ENCODE results near the gene RMND5A. TPM values are rescaled to one million over a fixed set of nuclear protein-coding genes. Genes with fewer than 3 reads are reported as not detected.

Gene RMND5A
- total RNA-seq, 1 experiment from 2014 or later = 34.1 TPM

DNA sequence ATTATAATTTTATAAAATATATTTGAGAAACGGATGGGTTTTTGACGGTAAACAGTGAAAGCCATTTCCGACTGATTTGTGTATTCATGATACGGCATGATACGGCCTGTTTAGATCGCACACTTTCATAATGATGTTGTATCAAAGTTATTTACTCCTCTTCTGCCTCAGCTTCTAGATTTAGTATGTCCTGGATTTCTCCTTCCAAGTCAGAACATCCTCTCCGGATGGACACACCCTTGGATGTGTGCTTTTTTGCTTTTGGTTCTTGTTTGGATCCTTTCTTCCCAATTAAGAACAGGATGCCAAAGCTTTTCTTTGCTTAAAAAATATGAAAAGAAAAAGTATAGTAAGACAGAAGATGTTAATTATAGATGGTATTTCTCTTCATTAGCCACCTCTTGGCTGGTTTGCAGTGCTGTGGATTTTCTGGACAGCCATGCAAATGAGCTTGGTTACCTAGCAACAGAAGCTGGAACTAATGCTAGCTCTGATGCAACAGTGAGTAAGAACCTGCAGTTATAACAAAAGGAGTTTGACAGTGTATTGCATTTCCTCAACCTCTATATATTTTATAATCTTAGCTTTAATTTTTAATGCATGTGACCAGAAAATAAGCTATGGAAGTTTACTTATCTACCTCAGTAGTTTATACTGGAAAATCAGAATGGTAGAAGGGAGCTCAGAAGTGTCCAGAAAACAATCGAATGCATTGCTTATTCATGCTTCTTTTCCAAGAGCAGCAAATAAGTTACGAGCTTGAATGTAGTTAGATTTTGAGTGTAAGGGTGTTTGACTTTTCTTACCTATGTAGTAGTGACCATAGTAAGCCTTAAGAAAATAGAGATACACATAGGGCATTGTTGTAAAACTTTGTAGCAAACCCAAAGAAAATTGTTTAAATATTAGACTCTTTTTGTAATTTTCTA lies 27.9 kb downstream of the RMND5A start:
- Histone ChIP-seq H3K4me3 (ENCODE audit: low read length) (no peak overlapping the region), H3K9me2 (replicated peaks; ENCODE audit: low read length) (no peaks in the 10 kb centered on the region), H2AFZ (ENCODE audit: low read length) (no peak overlapping the region), H3K9ac (ENCODE audit: low read length) (no peak overlapping the region), H4K20me1 (ENCODE audit: low read length) (no peaks in the 10 kb centered on the region), H3K9me3 (ENCODE audit: low read length) (no peaks in the 10 kb centered on the region), H3K36me3 (ENCODE audit: low read depth, low read length) (peaks cover 34% of the 10 kb centered on the region), H3K27me3 (ENCODE audit: low read length) (no peaks in the 10 kb centered on the region), H3K4me1 (ENCODE audit: insufficient read depth, low read length) (no peaks in the 10 kb centered on the region; the same call in 1 of the 2 replicates), H3K27ac (ENCODE audit: low read length) (no peak overlapping the region), H3K4me2 (ENCODE audit: low read length) (no peak overlapping the region), H3F3A (ENCODE audit: low read length, unreplicated experiment) (no peaks in the 10 kb centered on the region), H3K79me2 (ENCODE audit: low read length) (peaks cover 9% of the 10 kb centered on the region)
- ATAC-seq (peak; percentile 48; the same call in 1 of the 2 replicates), DNase-seq (peak; percentile 54)
- ChIA-PET CTCF (interaction anchor here (0.7 kb wide), 1 partner anchor 206 kb away, joined by 3 read pairs; no protein-coding TSS in a partner anchor), POLR2A (ENCODE audit: unreplicated experiment) (interaction anchor here (0.6 kb wide), 2 partner anchors 133 to 307 kb away, joined by 3 to 4 read pairs; partner anchors contain the start of gene KDM3A)
- BruUV-seq (replicated peaks) = TSS peak; percentile 10
- intact Hi-C loops (cut with micrococcal nuclease) = no loop called here
- TF ChIP-seq, protein P1, sequence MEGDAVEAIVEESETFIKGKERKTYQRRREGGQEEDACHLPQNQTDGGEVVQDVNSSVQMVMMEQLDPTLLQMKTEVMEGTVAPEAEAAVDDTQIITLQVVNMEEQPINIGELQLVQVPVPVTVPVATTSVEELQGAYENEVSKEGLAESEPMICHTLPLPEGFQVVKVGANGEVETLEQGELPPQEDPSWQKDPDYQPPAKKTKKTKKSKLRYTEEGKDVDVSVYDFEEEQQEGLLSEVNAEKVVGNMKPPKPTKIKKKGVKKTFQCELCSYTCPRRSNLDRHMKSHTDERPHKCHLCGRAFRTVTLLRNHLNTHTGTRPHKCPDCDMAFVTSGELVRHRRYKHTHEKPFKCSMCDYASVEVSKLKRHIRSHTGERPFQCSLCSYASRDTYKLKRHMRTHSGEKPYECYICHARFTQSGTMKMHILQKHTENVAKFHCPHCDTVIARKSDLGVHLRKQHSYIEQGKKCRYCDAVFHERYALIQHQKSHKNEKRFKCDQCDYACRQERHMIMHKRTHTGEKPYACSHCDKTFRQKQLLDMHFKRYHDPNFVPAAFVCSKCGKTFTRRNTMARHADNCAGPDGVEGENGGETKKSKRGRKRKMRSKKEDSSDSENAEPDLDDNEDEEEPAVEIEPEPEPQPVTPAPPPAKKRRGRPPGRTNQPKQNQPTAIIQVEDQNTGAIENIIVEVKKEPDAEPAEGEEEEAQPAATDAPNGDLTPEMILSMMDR (conservative IDR thresholded peaks at IDR 0.05; ENCODE audit: low read depth, low read length) = no peak
- TF ChIP-seq EZH2phosphoT487 (IDR thresholded peaks at IDR 0.05; ENCODE audit: borderline replicate concordance, low read length) (no peak), EZH2 (IDR thresholded peaks at IDR 0.05; ENCODE audit: low read length, unreplicated experiment) (no peak)

DNA sequence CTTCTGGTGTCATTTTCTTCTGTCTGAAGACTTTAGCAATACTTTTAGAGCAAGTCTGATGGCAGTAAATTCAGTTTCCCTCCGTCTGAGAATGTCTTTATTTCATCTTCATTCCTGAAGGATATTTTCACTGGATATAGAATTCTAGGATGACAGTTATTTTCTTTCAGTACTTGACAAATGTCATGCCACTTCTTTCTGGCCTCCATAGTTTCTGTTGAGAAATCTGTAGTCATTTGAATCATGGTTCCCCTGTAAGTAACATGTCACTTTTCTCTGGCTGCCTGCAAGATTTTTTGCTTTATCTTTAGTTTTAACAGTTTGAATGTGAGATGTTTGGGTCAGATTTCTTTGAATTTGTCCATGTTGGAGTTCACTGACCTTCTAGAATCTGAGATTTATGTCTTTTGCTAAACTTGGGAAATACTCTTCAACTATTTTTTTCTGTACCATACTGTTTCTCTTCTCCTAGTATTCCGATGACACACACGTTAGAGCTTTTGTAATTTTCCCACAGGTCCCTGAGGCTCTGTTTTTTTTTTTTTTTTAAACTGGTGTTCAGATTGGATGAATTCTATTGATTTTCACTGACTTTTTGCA lies 30.2 kb downstream of the RMND5A start:
- no peaks in the 10 kb centered on the region for H3K9me2 ChIP-seq (replicated peaks; ENCODE audit: low read length)
- H3K79me2 ChIP-seq (ENCODE audit: low read length) = peaks cover 9% of the 10 kb centered on the region
- H3F3A ChIP-seq (ENCODE audit: low read length, unreplicated experiment) = no peaks in the 10 kb centered on the region
- BruUV-seq (replicated peaks) = no TSS peak
- H2AFZ ChIP-seq (ENCODE audit: low read length) = no peak overlapping the region
- H3K4me3 ChIP-seq (ENCODE audit: low read length) = no peak overlapping the region
- POLR2A ChIA-PET (ENCODE audit: unreplicated experiment) = no interaction called here
- no peaks in the 10 kb centered on the region for H3K27me3 ChIP-seq (ENCODE audit: low read length)
- no peak overlapping the region for H3K4me2 ChIP-seq (ENCODE audit: low read length)
- H3K9ac ChIP-seq (ENCODE audit: low read length) = no peak overlapping the region
- DNase-seq (no peak), ATAC-seq (no peak)
- TF ChIP-seq EZH2phosphoT487 (IDR thresholded peaks at IDR 0.05; ENCODE audit: borderline replicate concordance, low read length) (no peak), EZH2 (IDR thresholded peaks at IDR 0.05; ENCODE audit: low read length, unreplicated experiment) (no peak)
- TF ChIP-seq, protein P1 (conservative IDR thresholded peaks at IDR 0.05; ENCODE audit: low read depth, low read length) = no peak
- peaks cover 42% of the 10 kb centered on the region for H3K36me3 ChIP-seq (ENCODE audit: low read depth, low read length)
- intact Hi-C loops (cut with micrococcal nuclease) = loop anchor here (5.0 kb wide), 1 partner anchor 128 kb away; the partner anchor contains the start of gene RNF103
- H4K20me1 ChIP-seq (ENCODE audit: low read length) = no peaks in the 10 kb centered on the region
- no peak overlapping the region for H3K27ac ChIP-seq (ENCODE audit: low read length)
- H3K9me3 ChIP-seq (ENCODE audit: low read length) = no peaks in the 10 kb centered on the region
- no peaks in the 10 kb centered on the region; the same call in 1 of the 2 replicates for H3K4me1 ChIP-seq (ENCODE audit: insufficient read depth, low read length)
- CTCF ChIA-PET = no interaction called here
